ENCODE measurements around the gene REX1BD. TPM values are rescaled to one million over a fixed set of nuclear protein-coding genes. Genes with fewer than 3 reads are reported as not detected.
A peak's percentile ranks its signal among the peaks of the same experiment; 100 is the strongest.

The REX1BD gene
- total and polyA plus RNA-seq, 2 donors (not counting 3 experiments of a cell fraction or from before 2014, with no cell fraction given): 64.4 to 90.9 TPM

- Histone ChIP-seq H3K79me2 (ENCODE audit: control insufficient read depth, insufficient read depth, low read length) (peaks cover 12% of the 10 kb centered on the region), H3K9me3 (replicated peaks; ENCODE audit: control insufficient read depth, insufficient read depth, low read length) (no peaks in the 10 kb centered on the region), H4K20me1 (replicated peaks; ENCODE audit: control insufficient read depth, extremely low read depth, insufficient read depth, low read length) (no peaks in the 10 kb centered on the region), H3K27me3 (ENCODE audit: control insufficient read depth in 2 of 2, insufficient read depth in 2 of 2, low read length in 2 of 2) (no peaks in the 10 kb centered on the region), H3K9me1 (replicated peaks; ENCODE audit: control insufficient read depth, extremely low read depth, insufficient read depth, low read length) (no peaks in the 10 kb centered on the region), H3K27ac (ENCODE audit: insufficient read depth, low read depth, low read length) (no peak overlapping the region), H3K4me3 (replicated peaks in 1 of 3; ENCODE audit: insufficient read depth in 1 of 3, low read depth in 1 of 3, low read length in 3 of 3) (peak overlapping the region in 2 of 3 experiments; percentile 30 to 44), H3K36me3 (ENCODE audit: control insufficient read depth in 2 of 2, extremely low read depth in 1 of 2, insufficient read depth in 2 of 2, low read length in 2 of 2) (peaks cover 3 to 14% of the 10 kb centered on the region in 2 experiments), H2AFZ (ENCODE audit: low read depth, low read length) (peak overlapping the region; percentile 74), H3K9ac (replicated peaks; ENCODE audit: extremely low read depth, insufficient read depth, low read length) (no peak overlapping the region), H3K4me1 (ENCODE audit: control insufficient read depth, extremely low read depth, insufficient read depth, low read length) (peaks cover 12% of the 10 kb centered on the region), H3K4me2 (ENCODE audit: insufficient read depth, low read length) (peak overlapping the region; percentile 66)
- ChIA-PET POLR2A (interaction anchor here (1.0 kb wide), 1 partner anchor 24 kb away, joined by 4 read pairs; no protein-coding TSS in a partner anchor), CTCF (interaction anchor here (0.8 to 1.2 kb wide), 5 partner anchors 12 to 29 kb away, joined by 3 read pairs; no protein-coding TSS in a partner anchor)
- peak; percentile 38 for DNase-seq (ENCODE audit: low read depth, low spot score)
- no peak for TF ChIP-seq POLR2A (IDR thresholded peaks at IDR 0.05; ENCODE audit: low read depth, low read length)
- no peak for TF ChIP-seq EZH2 (IDR thresholded peaks at IDR 0.05; ENCODE audit: borderline replicate concordance, low read depth, low read length, severe bottlenecking)
- no peak for TF ChIP-seq MAX (IDR thresholded peaks at IDR 0.05; ENCODE audit: insufficient read depth, insufficient read length)
- no peak for TF ChIP-seq GATA2 (IDR thresholded peaks at IDR 0.05; ENCODE audit: insufficient read depth, insufficient read length, low read depth, low read length)
- no peak for TF ChIP-seq MYC (IDR thresholded peaks at IDR 0.05; ENCODE audit: low read depth, low read length)
- TF ChIP-seq CTCF (IDR thresholded peaks at IDR 0.05; ENCODE audit: extremely low read depth in 1 of 2, insufficient read depth in 1 of 2, low read depth in 1 of 2, low read length in 2 of 2): no peak
- TF ChIP-seq JUN (IDR thresholded peaks at IDR 0.05; ENCODE audit: borderline replicate concordance, insufficient read depth, insufficient read length, low read depth): no peak
- TF ChIP-seq POLR2AphosphoS5 (IDR thresholded peaks at IDR 0.05; ENCODE audit: insufficient read depth, low read depth, low read length): no peak
- no peak for TF ChIP-seq FOS (IDR thresholded peaks at IDR 0.05; ENCODE audit: borderline replicate concordance, insufficient read depth, low read length)
- FAIRE-seq: peak; percentile 72
- intact Hi-C loops (cut with micrococcal nuclease) (loop anchor here (1.0 kb wide), 2 partner anchors 22 to 27 kb away; partner anchors contain the start of genes ELL and UBA52), dilution Hi-C loops (cut with MboI; ENCODE audit: extremely low pct_ligation_motif_present, low sequenced_read_pairs) (no loop called here)
- BruUV-seq (replicated peaks): no TSS peak
These were observed 44.7 kb upstream of the REX1BD start for GRCh38 chr19:18543814-18544475.
